Pancreas (tissue), 10 donors: ENCODE data around the gene SREK1. TPM values are rescaled to one million over a fixed set of nuclear protein-coding genes. Genes with fewer than 3 reads are reported as not detected.

Experiments
- ATAC-seq, 4 donors: fragments of 200-7000 bp; cut with Tn5 transposase; one replicate each; pipeline versions ENCODE4 v1.8.0 to v1.9.1; 2020; ENCODE audit warnings: mild to moderate bottlenecking in 4 of 4, moderate library complexity in 4 of 4
- DNase-seq, 6 donors: peaks; one replicate each; pipeline ENCODE4 v3.0.0-alpha.2; 2020
- FAIRE-seq: peaks from 2 replicates; lab custom pipeline; 2012; peaks lifted over from hg19 to GRCh38; lab: Jason Lieb, UNC
- H3K27ac ChIP-seq, 4 donors: fragments of 200-600 bp; sonication (generic); 1 replicate in 3 of 4; 2 replicates in 1 of 4; pipeline versions ENCODE4 v1.5.0 to v1.8.0; 2020
- H3K27me3 ChIP-seq, 4 donors: fragments of 200-600 bp; one replicate each; pipeline ENCODE4 v1.8.0; 2021
- H3K36me3 ChIP-seq, 3 donors: fragments of 200-600 bp; sonication (generic) in 1 of 3; one replicate each; pipeline versions ENCODE4 v1.5.0 to v1.8.0; 2020 to 2021
- H3K4me1 ChIP-seq, 3 donors: fragments of 200-600 bp; one replicate each; pipeline ENCODE4 v1.8.0; 2021
- H3K4me3 ChIP-seq, 4 donors: fragments of 200-600 bp; sonication (generic) in 2 of 4; one replicate each; pipeline versions ENCODE4 v1.5.0 to v1.8.0; 2020 to 2021
- H3K9me3 ChIP-seq, 4 donors: fragments of 200-600 bp; one replicate each; pipeline ENCODE4 v1.8.0; 2021
- whole genome bisulfite sequencing, 2 donors: extraction: QIAGEN DNeasy Blood & Tissue Kit; methylation state at CpG; one replicate each; pipeline ENCODE4 v1.1.7; 2013; 5-methylcytosine and 5-hydroxymethylcytosine counted together
- intact Hi-C, 3 donors: fragments of 100-400 bp; cut with DNase I; formaldehyde crosslinking; loops; one replicate each; pipeline versions ENCODE4 v1.11.1 to v1.14.2; 2022
- polyA plus RNA-seq, 2 donors: library from polyadenylated mRNA; stranded (reverse); fragments of 200-250 nt; gene quantifications; one replicate each; pipeline ENCODE4 v1.2.3, GENCODE V29; 2013
- total RNA-seq, 6 donors: library from RNA; stranded (reverse); fragmentation: NEBNext Ultra II Directional in 4 of 6; extraction: Animal tissue kit (Norgen Biotek cat#: 25700) in 4 of 6; gene quantifications; one replicate each; pipeline versions ENCODE4 v1.2.1 to v1.2.4, GENCODE V29; 2021 to 2023
- TF ChIP-seq, protein P1 (sequence below), 4 donors: fragments of 200-600 bp; sonication (generic) in 3 of 4; IDR thresholded peaks; one replicate each; pipeline versions ENCODE4 v1.5.0 to v1.8.0; 2021; ENCODE audit warnings: antibody characterized with exemption in 4 of 4
- donor health status: healthy with polysubstance abuse.
- donor health status: DM: no; HTN: no; CAD: no; lungs with moderate emphysema.
- donor health status: DM: no; HTN: no; CAD: no.
- donor health status: control.
- donor health status: control.
- donor health status: Bipolar disorder and iron deficiency.
- donor health status: DM: yes; HTN: yes; CAD: no.
- donor health status: DM: no; HTN: no; CAD: no.
- donor health status: DM: no; HTN: no; CAD: no.
- donor health status: DM: yes; HTN: yes; CAD: no.

Gene SREK1
- total and polyA plus RNA-seq, 8 donors = 21.1 to 56.6 (median 33.6) TPM

DNA sequence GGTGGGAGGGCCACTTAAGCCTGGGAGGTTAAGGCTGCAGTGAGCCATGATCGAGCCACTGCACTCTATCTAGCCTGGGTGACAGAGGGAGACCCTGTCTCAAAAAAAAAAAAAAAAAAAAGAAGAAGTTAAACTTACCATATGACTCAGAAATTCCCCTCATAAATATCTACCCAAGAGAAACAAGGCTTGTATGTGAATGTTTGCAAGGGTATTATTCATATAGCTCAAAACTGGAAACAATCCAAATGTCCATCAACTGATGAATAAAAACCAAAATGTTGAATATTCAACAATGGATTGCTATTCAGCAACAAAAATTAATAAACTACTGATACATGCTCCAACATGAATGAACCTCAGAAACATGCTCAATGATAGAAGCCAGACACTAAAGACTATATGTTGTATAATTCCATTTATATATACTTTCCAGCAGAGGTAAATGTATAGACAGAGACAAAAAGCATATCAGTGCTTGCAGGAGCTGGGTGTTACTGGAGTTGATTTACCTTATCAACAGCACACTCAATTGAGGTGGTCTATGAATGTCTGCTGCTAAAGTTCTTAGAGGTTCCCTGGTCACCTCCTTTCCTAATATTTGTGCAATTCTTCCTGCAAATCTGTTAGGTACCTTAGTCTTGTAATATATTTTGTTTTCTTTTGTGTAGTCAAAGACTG, 5.3 kb upstream of the SREK1 start:
- no peak for FAIRE-seq
- Histone ChIP-seq H3K4me3 (no peak overlapping the region), H3K27me3 (no peaks in the 10 kb centered on the region), H3K9me3 (no peaks in the 10 kb centered on the region), H3K4me1 (peaks cover 0 to 6% (median 4%) of the 10 kb centered on the region in 3 donors), H3K36me3 (no peaks in the 10 kb centered on the region), H3K27ac (no peak overlapping the region)
- intact Hi-C loops = no loop called here
- 53 to 73% methylated on average over 1 of the region's 1 CpG for WGBS, 2 donors
- DNase-seq = no peak
- ATAC-seq = no peak
- TF ChIP-seq, protein P1, sequence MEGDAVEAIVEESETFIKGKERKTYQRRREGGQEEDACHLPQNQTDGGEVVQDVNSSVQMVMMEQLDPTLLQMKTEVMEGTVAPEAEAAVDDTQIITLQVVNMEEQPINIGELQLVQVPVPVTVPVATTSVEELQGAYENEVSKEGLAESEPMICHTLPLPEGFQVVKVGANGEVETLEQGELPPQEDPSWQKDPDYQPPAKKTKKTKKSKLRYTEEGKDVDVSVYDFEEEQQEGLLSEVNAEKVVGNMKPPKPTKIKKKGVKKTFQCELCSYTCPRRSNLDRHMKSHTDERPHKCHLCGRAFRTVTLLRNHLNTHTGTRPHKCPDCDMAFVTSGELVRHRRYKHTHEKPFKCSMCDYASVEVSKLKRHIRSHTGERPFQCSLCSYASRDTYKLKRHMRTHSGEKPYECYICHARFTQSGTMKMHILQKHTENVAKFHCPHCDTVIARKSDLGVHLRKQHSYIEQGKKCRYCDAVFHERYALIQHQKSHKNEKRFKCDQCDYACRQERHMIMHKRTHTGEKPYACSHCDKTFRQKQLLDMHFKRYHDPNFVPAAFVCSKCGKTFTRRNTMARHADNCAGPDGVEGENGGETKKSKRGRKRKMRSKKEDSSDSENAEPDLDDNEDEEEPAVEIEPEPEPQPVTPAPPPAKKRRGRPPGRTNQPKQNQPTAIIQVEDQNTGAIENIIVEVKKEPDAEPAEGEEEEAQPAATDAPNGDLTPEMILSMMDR (IDR thresholded peaks at IDR 0.05) = no peak

DNA sequence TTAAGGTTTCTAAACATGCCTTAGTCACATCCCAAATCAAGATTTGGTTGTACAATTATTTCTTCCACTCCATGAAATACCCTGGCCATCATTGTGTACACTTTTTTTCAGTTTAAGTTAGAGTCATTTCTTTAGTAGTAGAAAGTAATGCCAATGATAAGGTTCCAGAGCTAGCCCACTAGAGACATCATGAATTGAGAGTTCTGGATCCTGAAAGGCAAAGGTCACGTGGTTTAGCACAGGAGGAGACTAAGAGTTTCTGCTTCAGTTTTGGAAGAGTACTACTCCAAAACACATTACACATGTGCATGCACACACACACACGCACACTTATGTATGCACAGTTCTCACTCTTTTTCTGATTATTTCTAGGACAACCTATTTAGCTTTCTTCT, 4.8 kb upstream of the SREK1 start:
- no peak overlapping the region for H3K27ac ChIP-seq
- no peaks in the 10 kb centered on the region for H3K36me3 ChIP-seq
- TF ChIP-seq, protein P1 (IDR thresholded peaks at IDR 0.05) = no peak
- no peaks in the 10 kb centered on the region for H3K27me3 ChIP-seq
- 75% methylated on average over 2 of the region's 2 CpGs for WGBS, 2 donors
- no peak for ATAC-seq
- intact Hi-C loops = no loop called here
- H3K4me3 ChIP-seq = no peak overlapping the region
- no peak for DNase-seq
- no peaks in the 10 kb centered on the region for H3K9me3 ChIP-seq
- FAIRE-seq = no peak
- H3K4me1 ChIP-seq = peaks cover 0 to 6% (median 4%) of the 10 kb centered on the region in 3 donors

DNA sequence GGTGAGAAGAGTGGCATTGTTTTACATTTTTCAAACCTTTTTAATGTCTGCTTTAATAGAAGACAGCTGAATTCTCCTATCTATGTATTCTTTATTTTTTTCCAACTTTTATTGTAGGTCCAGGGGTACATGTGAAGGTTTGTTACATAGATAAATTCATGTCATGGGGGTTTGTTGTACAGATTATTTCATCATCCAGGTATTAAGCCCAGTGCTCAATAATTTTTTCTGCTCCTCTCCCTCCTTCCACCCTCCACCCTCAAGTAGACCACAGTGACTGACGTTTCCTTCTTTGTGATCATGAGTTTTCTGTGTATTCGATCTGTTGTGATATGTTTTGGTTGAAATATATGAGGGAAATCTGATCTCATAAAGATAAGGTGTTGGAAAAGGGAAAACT, 1.7 kb upstream of the SREK1 start:
- H3K9me3 ChIP-seq = no peaks in the 10 kb centered on the region
- ATAC-seq (no peak), FAIRE-seq (no peak), DNase-seq (no peak)
- peaks cover 0 to 20% (median 16%) of the 10 kb centered on the region in 3 donors for H3K4me1 ChIP-seq
- no peak overlapping the region for H3K4me3 ChIP-seq
- no peaks in the 10 kb centered on the region for H3K36me3 ChIP-seq
- 74 to 88% methylated on average over 2 of the region's 2 CpGs for WGBS, 2 donors
- intact Hi-C loops = no loop called here
- TF ChIP-seq, protein P1 (IDR thresholded peaks at IDR 0.05) = no peak
- H3K27me3 ChIP-seq = no peaks in the 10 kb centered on the region
- H3K27ac ChIP-seq = no peak overlapping the region

DNA sequence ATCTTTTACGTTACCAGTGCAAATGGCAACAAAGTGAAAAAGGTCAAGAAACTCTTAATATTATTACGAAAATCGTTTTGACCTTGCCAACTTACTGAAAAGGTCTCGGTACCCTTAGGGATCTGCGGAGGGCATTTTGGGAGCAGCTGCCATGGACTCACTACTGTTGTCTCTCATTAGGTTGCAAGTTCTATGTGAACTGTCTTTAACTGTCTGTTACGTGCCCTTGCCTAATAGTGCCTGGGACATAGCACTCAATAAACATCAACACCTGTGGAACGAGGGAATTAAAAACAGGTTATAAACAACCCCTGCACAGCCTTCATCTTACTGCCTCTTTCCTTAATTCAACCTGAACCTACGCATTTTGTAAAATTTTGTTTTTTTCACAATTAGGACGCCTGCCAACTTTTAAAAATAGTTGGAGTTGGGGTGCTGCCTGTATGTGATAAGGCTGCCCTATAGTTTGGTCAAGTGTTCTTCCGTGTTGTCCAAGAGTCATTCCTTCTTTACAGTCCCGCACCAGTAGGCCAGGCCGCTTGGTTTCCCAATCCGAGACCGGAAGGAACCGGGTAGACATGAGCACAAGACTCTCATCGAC, 527 bp upstream of the SREK1 start:
- intact Hi-C loops = no loop called here
- Histone ChIP-seq H3K4me1 (peaks cover 0 to 29% (median 21%) of the 10 kb centered on the region in 3 donors), H3K36me3 (no peaks in the 10 kb centered on the region), H3K9me3 (no peaks in the 10 kb centered on the region), H3K27ac (peak overlapping the region; percentile 97 to 100 (median 98)), H3K27me3 (no peaks in the 10 kb centered on the region), H3K4me3 (peak overlapping the region; percentile 61 to 81 (median 74))
- FAIRE-seq = no peak
- WGBS, 2 donors = 13 to 16% methylated on average over 16 of the region's 16 CpGs
- ATAC-seq = peak in 3 of 4 donors; percentile 32 to 45 (median 33)
- DNase-seq = no peak
- TF ChIP-seq, protein P1 (IDR thresholded peaks at IDR 0.05) = no peak
